Raji (cell line): ENCODE data around the gene GBP5.

Experiments
- POLR2A ChIP-seq: IDR thresholded peaks from 2 replicates; pipeline ENCODE4 v1.6.1; 2011; ENCODE audit warnings: low read depth, low read length, control low read depth; ENCODE audit not compliant: insufficient read depth

GBP5 gene

GRCh38 chr1:89260566-89261255 lies 11.9 kb downstream of the GBP5 start:
- TF ChIP-seq POLR2A, result no peak

GRCh38 chr1:89260042-89260441 lies 12.6 kb downstream of the GBP5 start:
- no peak for TF ChIP-seq POLR2A

- no peak for TF ChIP-seq POLR2A
Measured at GRCh38 chr1:89259283-89259971, 13.2 kb downstream of the GBP5 start.

GRCh38 chr1:89257041-89257440 lies 15.6 kb downstream of the GBP5 start:
- TF ChIP-seq POLR2A, result no peak

GRCh38 chr1:89254658-89255287 lies 17.9 kb downstream of the GBP5 start:
- TF ChIP-seq POLR2A, result no peak

DNA sequence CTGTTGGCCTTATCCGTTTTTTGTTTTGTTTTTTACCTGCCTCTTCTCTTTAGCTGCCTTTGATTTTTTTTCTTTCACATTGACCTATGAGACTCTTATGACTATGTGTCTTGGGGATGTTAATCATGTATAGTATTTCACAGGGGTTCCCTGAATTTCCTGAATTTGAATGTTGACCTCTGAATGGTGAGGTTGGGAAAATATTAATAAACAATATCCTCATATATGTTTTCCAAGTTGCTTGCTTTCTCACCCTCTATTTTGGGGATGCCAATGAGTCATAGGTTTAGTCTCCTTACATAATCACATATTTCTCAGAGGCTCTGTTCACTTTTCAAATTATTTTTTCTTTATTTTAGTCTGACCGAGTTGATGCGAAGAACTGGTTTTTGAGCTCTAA lies 29.6 kb downstream of the GBP5 start:
- TF ChIP-seq POLR2A, result no peak
